K562 (cell line): ENCODE measurements around the gene IKZF4. TPM values are rescaled to one million over a fixed set of nuclear protein-coding genes. Genes with fewer than 3 reads are reported as not detected.

Source experiments
- KDM5B ChIP-seq: fragments of 200-600 bp; sonication (generic); IDR thresholded peaks from 2 replicates; pipeline ENCODE4 v1.6.1; 2012; ENCODE audit warnings: low read depth, mild to moderate bottlenecking, moderate library complexity, low read length, control low read depth, inconsistent platforms; ENCODE audit not compliant: insufficient replicate concordance
- NCOA6 ChIP-seq: fragments of 450-650 bp; IDR thresholded peaks from 2 replicates; pipeline ENCODE4 v1.6.1; 2017; ENCODE audit warnings: mild to moderate bottlenecking
- NR2C1 ChIP-seq, 2 experiments: fragments of 450-650 bp; IDR thresholded peaks; 2 replicates each; pipeline ENCODE4 v1.6.1; 2017; ENCODE audit warnings: mild to moderate bottlenecking in 2 of 2, antibody characterized with exemption in 1 of 2, inconsistent platforms in 1 of 2, missing compliant biosample characterization in 1 of 2, missing genetic modification characterization in 1 of 2
- NR2C2 ChIP-seq, 2 experiments: fragments of 200-800 bp in 1 of 2; sonication (Bioruptor generic) in 1 of 2; sonication (generic) in 1 of 2; formaldehyde crosslinking in 1 of 2; IDR thresholded peaks; 2 replicates each; pipeline versions ENCODE4 v1.6.1 to v1.8.0; 2016 to 2022; ENCODE audit warnings: mild to moderate bottlenecking in 1 of 2, missing compliant biosample characterization in 1 of 2, missing genetic modification characterization in 1 of 2, missing genetic modification reagents in 1 of 2
- TCF7 ChIP-seq: sonication (generic); IDR thresholded peaks from 2 replicates; pipeline ENCODE4 v1.6.1; 2016; ENCODE audit warnings: antibody characterized with exemption, borderline replicate concordance
- ZNF121 ChIP-seq: sonication (generic); formaldehyde crosslinking; conservative IDR thresholded peaks from 2 replicates; pipeline ENCODE4 v1.8.0; 2022; ENCODE audit warnings: missing genetic modification reagents
- ZNF609 ChIP-seq: sonication (generic); formaldehyde crosslinking; IDR thresholded peaks from 2 replicates; pipeline ENCODE4 v1.8.1; 2023; ENCODE audit warnings: missing genetic modification reagents, mild to moderate bottlenecking, borderline replicate concordance
- polyA plus RNA-seq, 8 experiments: library from polyadenylated mRNA; depleted of rRNA in 4 of 8; stranded (reverse) in 5 of 8; unstranded in 3 of 8; fragments of >200 nt; fragmentation: Nextera tagmentation in 2 of 8; fragmentation: Illumina TruSeq in 1 of 8; extraction: Ambion mirVana in 2 of 8; extraction: Trizol in 1 of 8; gene quantifications; 2 replicates each; pipeline versions ENCODE4 v1.2.1 to v1.2.3, GENCODE V29; 2011 to 2014; ENCODE audit warnings: inconsistent platforms in 1 of 8, missing spikeins in 1 of 8
- total RNA-seq, 7 experiments: library from RNA; depleted of rRNA in 6 of 7; stranded (reverse); fragments of >200 nt in 6 of 7; fragmentation: Illumina TruSeq in 2 of 7; extraction: Trizol in 2 of 7; gene quantifications; 2 replicates each; pipeline versions ENCODE4 v1.2.1 to v1.2.3, GENCODE V29; 2011 to 2021; ENCODE audit warnings: low replicate concordance in 1 of 7
- TF ChIP-seq, protein P1 (sequence below), 2 experiments: fragments of 200-800 bp in 1 of 2; sonication (Bioruptor generic) in 1 of 2; sonication (generic) in 1 of 2; formaldehyde crosslinking in 1 of 2; IDR thresholded peaks in 1 of 2; conservative IDR thresholded peaks in 1 of 2; 2 replicates each; pipeline versions ENCODE4 v1.5.0 to v1.6.1; 2016 to 2020; ENCODE audit warnings: missing compliant biosample characterization in 1 of 2, missing genetic modification characterization in 1 of 2, missing genetic modification reagents in 1 of 2

The IKZF4 gene
- total and polyA plus RNA-seq, 9 of the 15 experiments (the other 6 are each of a cell fraction or from before 2014, with no cell fraction given) = 1.9 to 16.3 (median 3.6) TPM

DNA sequence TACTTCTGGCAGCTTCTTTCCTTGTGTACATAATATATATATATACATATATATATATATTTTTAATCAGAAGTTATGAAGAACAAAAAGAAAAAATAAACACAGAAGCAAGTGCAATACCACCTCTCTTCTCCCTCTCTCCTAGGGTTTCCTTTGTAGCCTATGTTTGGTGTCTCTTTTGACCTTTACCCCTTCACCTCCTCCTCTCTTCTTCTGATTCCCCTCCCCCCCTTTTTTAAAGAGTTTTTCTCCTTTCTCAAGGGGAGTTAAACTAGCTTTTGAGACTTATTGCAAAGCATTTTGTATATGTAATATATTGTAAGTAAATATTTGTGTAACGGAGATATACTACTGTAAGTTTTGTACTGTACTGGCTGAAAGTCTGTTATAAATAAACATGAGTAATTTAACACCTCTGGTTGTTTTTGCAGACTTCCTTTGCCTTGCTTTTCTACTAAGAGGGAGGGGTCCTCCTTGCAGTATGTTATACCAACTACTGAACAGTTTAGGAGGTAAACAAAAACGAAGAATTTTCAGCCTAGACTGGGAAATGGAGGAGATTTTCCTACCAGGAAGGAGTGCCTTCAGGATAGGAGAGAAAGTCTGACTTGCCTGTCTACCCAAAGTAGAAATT is 17.3 kb downstream of the IKZF4 start (continued):
- TF ChIP-seq ZNF609 = no peak
- no peak for TF ChIP-seq TCF7
- TF ChIP-seq NCOA6 = no peak
- no peak for TF ChIP-seq NR2C2 (CRISPR knock-in tag; IDR thresholded peaks at IDR 0.05)
- TF ChIP-seq NR2C2 (tag; IDR thresholded peaks at IDR 0.05) = peak; percentile 50; the same call in 1 of the 2 replicates
- no peak for TF ChIP-seq KDM5B
- TF ChIP-seq NR2C1 (IDR thresholded peaks at IDR 0.05) = peak; percentile 88
- peak; percentile 70 for TF ChIP-seq NR2C1 (tag; IDR thresholded peaks at IDR 0.05)
- TF ChIP-seq ZNF121 (CRISPR knock-in tag) = no peak
- TF ChIP-seq, protein P1, sequence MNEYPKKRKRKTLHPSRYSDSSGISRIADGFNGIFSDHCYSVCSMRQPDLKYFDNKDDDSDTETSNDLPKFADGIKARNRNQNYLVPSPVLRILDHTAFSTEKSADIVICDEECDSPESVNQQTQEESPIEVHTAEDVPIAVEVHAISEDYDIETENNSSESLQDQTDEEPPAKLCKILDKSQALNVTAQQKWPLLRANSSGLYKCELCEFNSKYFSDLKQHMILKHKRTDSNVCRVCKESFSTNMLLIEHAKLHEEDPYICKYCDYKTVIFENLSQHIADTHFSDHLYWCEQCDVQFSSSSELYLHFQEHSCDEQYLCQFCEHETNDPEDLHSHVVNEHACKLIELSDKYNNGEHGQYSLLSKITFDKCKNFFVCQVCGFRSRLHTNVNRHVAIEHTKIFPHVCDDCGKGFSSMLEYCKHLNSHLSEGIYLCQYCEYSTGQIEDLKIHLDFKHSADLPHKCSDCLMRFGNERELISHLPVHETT (CRISPR knock-in tag; conservative IDR thresholded peaks at IDR 0.05 in 1 of 2, IDR thresholded peaks at IDR 0.05 in 1 of 2) = no peak
